ENCODE data around the gene DCUN1D2.
"Not testable (repeated sequence)": the region's sequence is repeated elsewhere in the genome, so short reads cannot be mapped to it uniquely, and the experiment has no call there.

DCUN1D2 gene

DNA sequence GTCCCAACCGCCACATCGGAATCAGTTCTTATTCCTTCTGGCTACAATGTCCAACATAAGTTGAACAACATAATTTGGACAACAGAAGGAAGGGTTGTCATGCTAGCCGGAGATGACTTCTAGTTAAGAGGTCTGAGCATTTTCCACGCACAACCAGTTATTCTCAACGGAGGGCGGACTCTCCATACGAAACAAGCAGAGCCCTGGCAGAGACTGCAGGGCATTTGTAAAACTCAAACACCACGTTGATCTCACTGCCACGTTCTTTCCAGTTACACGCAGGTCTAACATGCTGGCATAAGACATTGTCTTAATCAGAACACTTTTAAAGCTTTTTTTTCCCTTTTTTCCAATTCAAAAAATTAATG is 38.3 kb upstream of the DCUN1D2 start:
- Histone ChIP-seq H3K36me3 (ENCODE audit: insufficient read depth) (no peaks in the 10 kb centered on the region), H3K27me3 (ENCODE audit: insufficient read depth, low read depth) (no peaks in the 10 kb centered on the region), H3K4me1 (ENCODE audit: low read depth, poor library complexity, severe bottlenecking) (no peaks in the 10 kb centered on the region), H3K4me3 (IDR thresholded peaks at IDR 0.05; ENCODE audit: insufficient read depth, low read depth, low read length) (no peak overlapping the region), H3K4me2 (no peak overlapping the region), H3K27ac (no peak overlapping the region), H3K9ac (no peak overlapping the region), H4K20me1 (ENCODE audit: insufficient read depth) (no peaks in the 10 kb centered on the region), H2AFZ (ENCODE audit: low read depth) (no peak overlapping the region), H3K79me2 (ENCODE audit: insufficient read depth, low read depth) (no peaks in the 10 kb centered on the region)
- TF ChIP-seq, protein P1, sequence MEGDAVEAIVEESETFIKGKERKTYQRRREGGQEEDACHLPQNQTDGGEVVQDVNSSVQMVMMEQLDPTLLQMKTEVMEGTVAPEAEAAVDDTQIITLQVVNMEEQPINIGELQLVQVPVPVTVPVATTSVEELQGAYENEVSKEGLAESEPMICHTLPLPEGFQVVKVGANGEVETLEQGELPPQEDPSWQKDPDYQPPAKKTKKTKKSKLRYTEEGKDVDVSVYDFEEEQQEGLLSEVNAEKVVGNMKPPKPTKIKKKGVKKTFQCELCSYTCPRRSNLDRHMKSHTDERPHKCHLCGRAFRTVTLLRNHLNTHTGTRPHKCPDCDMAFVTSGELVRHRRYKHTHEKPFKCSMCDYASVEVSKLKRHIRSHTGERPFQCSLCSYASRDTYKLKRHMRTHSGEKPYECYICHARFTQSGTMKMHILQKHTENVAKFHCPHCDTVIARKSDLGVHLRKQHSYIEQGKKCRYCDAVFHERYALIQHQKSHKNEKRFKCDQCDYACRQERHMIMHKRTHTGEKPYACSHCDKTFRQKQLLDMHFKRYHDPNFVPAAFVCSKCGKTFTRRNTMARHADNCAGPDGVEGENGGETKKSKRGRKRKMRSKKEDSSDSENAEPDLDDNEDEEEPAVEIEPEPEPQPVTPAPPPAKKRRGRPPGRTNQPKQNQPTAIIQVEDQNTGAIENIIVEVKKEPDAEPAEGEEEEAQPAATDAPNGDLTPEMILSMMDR (conservative IDR thresholded peaks at IDR 0.05; ENCODE audit: low read depth, low read length): no peak

DNA sequence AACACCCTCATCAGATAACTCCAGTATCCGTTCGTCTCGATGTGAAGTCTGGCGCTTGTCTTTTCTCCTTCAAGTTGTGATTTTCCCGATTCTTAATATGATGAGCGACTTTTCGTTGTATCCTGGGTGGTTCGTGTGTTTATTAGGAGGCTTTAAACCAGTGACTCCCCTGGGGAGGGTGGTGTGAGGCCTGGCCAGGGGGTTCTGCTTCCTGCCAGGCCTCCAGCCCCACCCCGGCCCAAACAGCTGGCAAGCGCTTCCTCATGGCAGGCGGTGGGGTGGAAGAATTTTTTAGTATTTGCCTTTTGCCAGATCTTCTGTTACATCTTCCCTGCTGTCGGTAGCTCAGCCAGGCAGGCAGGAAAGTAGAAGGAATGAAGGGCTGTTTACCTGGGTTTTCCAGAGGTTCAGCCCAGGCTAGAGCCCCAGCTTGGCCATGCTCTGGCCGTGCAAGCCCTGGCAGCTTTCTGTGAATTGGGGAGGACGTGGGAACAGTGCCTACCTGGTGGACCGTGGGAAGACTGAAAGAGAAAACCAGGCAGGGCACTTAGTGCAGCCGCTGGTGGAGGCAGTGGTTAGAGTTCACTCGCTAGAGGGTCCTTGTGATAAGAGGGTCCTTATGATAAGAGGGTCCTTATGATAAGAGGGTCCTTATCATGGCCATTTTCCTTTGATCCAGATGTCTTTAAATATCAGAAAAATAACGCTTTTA is 37.7 kb upstream of the DCUN1D2 start:
- Histone ChIP-seq H3K79me2 (ENCODE audit: insufficient read depth, low read depth) (no peaks in the 10 kb centered on the region), H4K20me1 (ENCODE audit: insufficient read depth) (no peaks in the 10 kb centered on the region), H2AFZ (ENCODE audit: low read depth) (no peak overlapping the region), H3K27me3 (ENCODE audit: insufficient read depth, low read depth) (no peaks in the 10 kb centered on the region), H3K4me3 (IDR thresholded peaks at IDR 0.05; ENCODE audit: insufficient read depth, low read depth, low read length) (no peak overlapping the region), H3K4me2 (no peak overlapping the region), H3K36me3 (ENCODE audit: insufficient read depth) (no peaks in the 10 kb centered on the region), H3K4me1 (ENCODE audit: low read depth, poor library complexity, severe bottlenecking) (no peaks in the 10 kb centered on the region), H3K27ac (no peak overlapping the region), H3K9ac (no peak overlapping the region)
- TF ChIP-seq, protein P1 (conservative IDR thresholded peaks at IDR 0.05; ENCODE audit: low read depth, low read length): no peak

DNA sequence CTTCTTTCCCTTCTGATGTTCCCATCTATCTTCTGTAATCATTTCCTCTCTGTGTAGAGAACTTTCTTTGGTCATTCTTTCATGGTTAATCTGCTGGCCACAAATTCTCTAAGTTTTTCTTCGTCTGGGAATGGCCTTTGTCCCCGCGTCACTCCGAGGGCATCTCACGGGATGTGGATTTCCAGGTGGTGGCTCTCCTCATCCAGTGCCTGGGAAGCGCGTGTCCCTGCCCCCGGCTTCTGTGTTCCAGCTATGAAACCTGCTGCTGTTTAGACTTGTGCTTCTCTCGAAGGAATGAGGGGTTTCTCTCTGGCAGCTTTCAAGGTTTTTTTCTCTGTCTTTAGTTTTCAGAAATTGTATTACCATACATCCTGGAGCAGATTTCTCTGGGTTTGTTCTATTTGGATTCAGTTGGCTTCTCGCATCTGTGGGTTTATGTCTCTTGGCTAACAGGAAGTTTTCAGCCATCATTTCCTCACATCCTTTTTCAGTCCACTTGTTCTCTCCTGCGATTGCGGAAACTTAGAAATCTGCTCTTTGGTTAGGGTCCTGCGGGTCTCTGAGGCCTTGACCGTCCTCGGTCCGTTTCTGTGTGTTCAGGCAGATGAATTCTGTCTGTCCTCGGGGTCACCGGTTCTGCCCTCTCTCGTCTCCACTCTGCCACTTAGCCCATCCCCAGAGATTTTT is 36.9 kb upstream of the DCUN1D2 start:
- Histone ChIP-seq H3K27me3 (ENCODE audit: insufficient read depth, low read depth) (no peaks in the 10 kb centered on the region), H3K79me2 (ENCODE audit: insufficient read depth, low read depth) (no peaks in the 10 kb centered on the region), H3K4me1 (ENCODE audit: low read depth, poor library complexity, severe bottlenecking) (no peaks in the 10 kb centered on the region), H3K36me3 (ENCODE audit: insufficient read depth) (no peaks in the 10 kb centered on the region), H4K20me1 (ENCODE audit: insufficient read depth) (no peaks in the 10 kb centered on the region), H3K9ac (no peak overlapping the region), H3K27ac (no peak overlapping the region), H3K4me2 (no peak overlapping the region), H3K4me3 (IDR thresholded peaks at IDR 0.05; ENCODE audit: insufficient read depth, low read depth, low read length) (no peak overlapping the region), H2AFZ (ENCODE audit: low read depth) (no peak overlapping the region)
- TF ChIP-seq, protein P1 (conservative IDR thresholded peaks at IDR 0.05; ENCODE audit: low read depth, low read length): no peak

DNA sequence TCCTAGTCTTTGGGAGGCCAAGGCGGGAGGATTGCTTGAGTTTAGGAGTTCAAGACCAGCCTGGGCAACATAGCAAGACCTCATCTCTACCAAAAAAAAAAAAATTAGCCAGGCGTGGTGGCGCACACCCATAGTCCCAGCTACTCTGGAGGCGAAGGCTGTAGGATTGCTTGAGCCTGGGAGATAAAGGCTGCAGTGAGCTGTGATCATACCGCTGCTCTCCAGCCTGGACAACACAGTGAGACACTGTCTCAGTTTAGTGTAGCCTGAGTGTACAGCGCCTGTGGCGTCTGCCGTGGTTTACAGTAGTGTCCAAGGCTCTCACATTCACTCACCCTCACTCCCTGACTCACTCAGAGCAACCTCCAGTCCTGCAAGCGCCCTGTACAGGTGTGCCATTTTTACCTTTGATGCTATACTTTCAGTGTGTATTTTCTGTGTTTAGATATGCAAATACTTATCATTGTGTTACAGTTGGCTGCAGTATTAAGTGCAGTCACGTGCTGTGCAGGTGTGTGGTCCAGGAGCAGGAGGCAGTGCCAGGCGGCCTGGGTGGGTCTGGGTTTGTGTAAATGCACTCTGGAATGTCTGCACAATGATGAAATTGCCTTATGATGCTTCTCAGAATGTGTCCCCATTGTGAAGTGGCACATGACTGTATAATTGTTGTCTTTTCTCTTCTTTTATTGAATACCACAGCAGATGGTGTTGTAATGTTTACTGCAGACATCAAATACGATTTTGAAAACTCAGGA is 36.1 kb upstream of the DCUN1D2 start:
- no peak overlapping the region for H3K4me3 ChIP-seq (IDR thresholded peaks at IDR 0.05; ENCODE audit: insufficient read depth, low read depth, low read length)
- no peaks in the 10 kb centered on the region for H3K27me3 ChIP-seq (ENCODE audit: insufficient read depth, low read depth)
- H2AFZ ChIP-seq (ENCODE audit: low read depth): no peak overlapping the region
- H3K4me1 ChIP-seq (ENCODE audit: low read depth, poor library complexity, severe bottlenecking): no peaks in the 10 kb centered on the region
- H3K4me2 ChIP-seq: no peak overlapping the region
- no peak overlapping the region for H3K9ac ChIP-seq
- no peaks in the 10 kb centered on the region for H4K20me1 ChIP-seq (ENCODE audit: insufficient read depth)
- no peaks in the 10 kb centered on the region for H3K79me2 ChIP-seq (ENCODE audit: insufficient read depth, low read depth)
- H3K27ac ChIP-seq: no peak overlapping the region
- no peaks in the 10 kb centered on the region for H3K36me3 ChIP-seq (ENCODE audit: insufficient read depth)
- TF ChIP-seq, protein P1 (conservative IDR thresholded peaks at IDR 0.05; ENCODE audit: low read depth, low read length): no peak

DNA sequence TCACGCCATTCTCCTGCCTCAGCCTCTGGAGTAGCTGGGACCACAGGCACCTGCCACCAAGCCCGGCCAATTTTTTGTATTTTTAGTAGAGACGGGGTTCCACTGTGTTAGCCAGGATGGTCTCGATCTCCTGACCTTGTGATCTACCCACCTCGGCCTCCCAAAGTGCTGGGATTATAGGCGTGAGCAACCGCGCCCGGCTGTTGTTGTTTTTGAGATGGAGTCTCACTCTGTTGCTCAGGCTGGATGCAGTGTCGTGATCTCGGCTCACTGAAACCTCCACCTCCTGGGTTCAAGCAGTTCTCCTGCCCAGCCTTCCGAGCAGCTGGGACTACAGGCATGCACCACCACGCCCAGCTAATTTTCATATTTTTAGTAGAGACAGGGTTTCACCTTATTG is 31.9 kb upstream of the DCUN1D2 start:
- not testable (repeated sequence) for H3K9ac ChIP-seq; H3K36me3 ChIP-seq (ENCODE audit: insufficient read depth); H2AFZ ChIP-seq (ENCODE audit: low read depth); H3K4me1 ChIP-seq (ENCODE audit: low read depth, poor library complexity, severe bottlenecking); H3K4me3 ChIP-seq (IDR thresholded peaks at IDR 0.05; ENCODE audit: insufficient read depth, low read depth, low read length); H3K27me3 ChIP-seq (ENCODE audit: insufficient read depth, low read depth); H3K79me2 ChIP-seq (ENCODE audit: insufficient read depth, low read depth); H4K20me1 ChIP-seq (ENCODE audit: insufficient read depth); H3K27ac ChIP-seq; H3K4me2 ChIP-seq
